Ishikawa (cell line): ENCODE data around the gene EPPIN.

Source experiments
- CEBPB ChIP-seq: IDR thresholded peaks from 2 replicates; pipeline ENCODE4 v1.6.1; 2012
- CREB1 ChIP-seq: IDR thresholded peaks from 2 replicates; pipeline ENCODE4 v1.6.1; 2012; ENCODE audit warnings: low read depth
- EGR1 ChIP-seq: IDR thresholded peaks from 2 replicates; pipeline ENCODE4 v1.6.1; 2012
- EP300 ChIP-seq: IDR thresholded peaks from 2 replicates; pipeline ENCODE4 v1.6.1; 2012; ENCODE audit warnings: borderline replicate concordance
- FOXM1 ChIP-seq: IDR thresholded peaks from 2 replicates; pipeline ENCODE4 v1.6.1; 2012; ENCODE audit warnings: low read depth, borderline replicate concordance
- NFIC ChIP-seq: IDR thresholded peaks from 2 replicates; pipeline ENCODE4 v1.6.1; 2012
- RAD21 ChIP-seq: IDR thresholded peaks from 2 replicates; pipeline ENCODE4 v1.6.1; 2012; ENCODE audit warnings: low read depth
- TAF1 ChIP-seq: IDR thresholded peaks from 2 replicates; pipeline ENCODE4 v1.6.1; 2012; ENCODE audit warnings: low read depth, mild to moderate bottlenecking
- TCF12 ChIP-seq: IDR thresholded peaks from 2 replicates; pipeline ENCODE4 v1.6.1; 2012; ENCODE audit warnings: low read depth
- TEAD4 ChIP-seq: IDR thresholded peaks from 2 replicates; pipeline ENCODE4 v1.6.1; 2012
- YY1 ChIP-seq: IDR thresholded peaks from 2 replicates; pipeline ENCODE4 v1.6.1; 2012; ENCODE audit warnings: low read depth
- ZBTB7A ChIP-seq: IDR thresholded peaks from 2 replicates; pipeline ENCODE4 v1.6.1; 2012; ENCODE audit warnings: low read depth
- TF ChIP-seq, protein P1 (sequence below): IDR thresholded peaks from 2 replicates; pipeline ENCODE4 v1.6.1; 2012; ENCODE audit warnings: low read depth, mild to moderate bottlenecking
- TF ChIP-seq, protein P2 (sequence below): IDR thresholded peaks from 2 replicates; pipeline ENCODE4 v1.6.1; 2012
- TF ChIP-seq, protein P3 (sequence below): IDR thresholded peaks from 2 replicates; pipeline ENCODE4 v1.6.1; 2012

Gene EPPIN

DNA sequence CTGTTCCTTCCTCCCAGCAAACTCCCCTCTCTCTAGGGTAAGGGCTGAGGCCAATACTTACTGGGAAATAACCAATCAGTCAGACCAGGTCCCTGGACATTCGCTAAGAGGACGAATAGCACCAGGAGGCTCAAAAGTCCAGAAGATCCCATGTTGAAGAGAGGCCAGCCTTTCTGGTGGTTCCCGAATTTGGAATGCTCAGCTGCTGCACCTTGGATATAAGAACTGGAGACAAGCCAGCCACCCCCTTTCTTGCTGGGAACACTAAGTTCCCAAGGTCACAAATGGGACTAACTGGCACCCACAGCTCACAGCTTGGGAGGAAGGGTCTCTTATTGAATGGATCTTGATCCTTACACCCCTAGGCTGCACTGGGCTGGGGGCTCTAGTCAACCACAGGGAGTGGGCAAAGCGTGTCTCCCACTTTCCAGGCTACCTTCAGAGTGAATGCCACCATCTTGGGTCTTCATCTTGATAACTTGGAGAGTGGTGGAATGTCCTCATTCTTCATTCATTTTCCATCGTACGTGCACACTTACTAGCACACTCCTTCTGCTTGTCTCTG is at the start of gene EPPIN:
Gene EPPIN, minus strand, starts transcription at position 196 of the 565 bp plus-strand sequence. Its CDS starts 44 bp downstream, at position 152.
- no peak for TF ChIP-seq YY1
- TF ChIP-seq, protein P1, sequence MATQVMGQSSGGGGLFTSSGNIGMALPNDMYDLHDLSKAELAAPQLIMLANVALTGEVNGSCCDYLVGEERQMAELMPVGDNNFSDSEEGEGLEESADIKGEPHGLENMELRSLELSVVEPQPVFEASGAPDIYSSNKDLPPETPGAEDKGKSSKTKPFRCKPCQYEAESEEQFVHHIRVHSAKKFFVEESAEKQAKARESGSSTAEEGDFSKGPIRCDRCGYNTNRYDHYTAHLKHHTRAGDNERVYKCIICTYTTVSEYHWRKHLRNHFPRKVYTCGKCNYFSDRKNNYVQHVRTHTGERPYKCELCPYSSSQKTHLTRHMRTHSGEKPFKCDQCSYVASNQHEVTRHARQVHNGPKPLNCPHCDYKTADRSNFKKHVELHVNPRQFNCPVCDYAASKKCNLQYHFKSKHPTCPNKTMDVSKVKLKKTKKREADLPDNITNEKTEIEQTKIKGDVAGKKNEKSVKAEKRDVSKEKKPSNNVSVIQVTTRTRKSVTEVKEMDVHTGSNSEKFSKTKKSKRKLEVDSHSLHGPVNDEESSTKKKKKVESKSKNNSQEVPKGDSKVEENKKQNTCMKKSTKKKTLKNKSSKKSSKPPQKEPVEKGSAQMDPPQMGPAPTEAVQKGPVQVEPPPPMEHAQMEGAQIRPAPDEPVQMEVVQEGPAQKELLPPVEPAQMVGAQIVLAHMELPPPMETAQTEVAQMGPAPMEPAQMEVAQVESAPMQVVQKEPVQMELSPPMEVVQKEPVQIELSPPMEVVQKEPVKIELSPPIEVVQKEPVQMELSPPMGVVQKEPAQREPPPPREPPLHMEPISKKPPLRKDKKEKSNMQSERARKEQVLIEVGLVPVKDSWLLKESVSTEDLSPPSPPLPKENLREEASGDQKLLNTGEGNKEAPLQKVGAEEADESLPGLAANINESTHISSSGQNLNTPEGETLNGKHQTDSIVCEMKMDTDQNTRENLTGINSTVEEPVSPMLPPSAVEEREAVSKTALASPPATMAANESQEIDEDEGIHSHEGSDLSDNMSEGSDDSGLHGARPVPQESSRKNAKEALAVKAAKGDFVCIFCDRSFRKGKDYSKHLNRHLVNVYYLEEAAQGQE, result no peak
- TF ChIP-seq, protein P2, sequence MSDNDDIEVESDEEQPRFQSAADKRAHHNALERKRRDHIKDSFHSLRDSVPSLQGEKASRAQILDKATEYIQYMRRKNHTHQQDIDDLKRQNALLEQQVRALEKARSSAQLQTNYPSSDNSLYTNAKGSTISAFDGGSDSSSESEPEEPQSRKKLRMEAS, result no peak
- TF ChIP-seq TEAD4, result no peak
- TF ChIP-seq EP300, result no peak
- TF ChIP-seq RAD21, result no peak
- TF ChIP-seq CREB1, result no peak
- no peak for TF ChIP-seq TCF12

DNA sequence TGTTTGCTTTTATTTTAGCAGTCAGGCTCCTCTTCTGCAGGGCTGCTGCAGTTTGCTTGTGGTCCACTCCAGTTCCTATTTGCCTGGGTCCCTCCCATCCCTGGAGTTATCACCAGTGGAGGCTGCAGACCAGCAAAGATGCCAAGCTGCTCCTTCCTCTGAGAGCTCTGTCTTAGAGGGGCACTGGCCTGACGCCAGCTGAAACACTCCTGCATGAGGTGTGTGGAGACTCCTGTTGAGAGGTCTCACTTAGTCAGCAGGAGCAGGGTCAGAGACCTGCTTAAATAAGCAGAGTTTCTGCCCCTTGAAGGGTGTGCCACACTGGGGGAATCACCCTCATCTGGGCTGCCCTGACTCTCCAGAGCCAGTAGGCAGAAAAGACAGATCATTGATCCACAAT is 48.0 kb upstream of the EPPIN start:
- TF ChIP-seq CEBPB, result no peak
- TF ChIP-seq TCF12, result no peak
- TF ChIP-seq NFIC, result no peak
- TF ChIP-seq, protein P3, sequence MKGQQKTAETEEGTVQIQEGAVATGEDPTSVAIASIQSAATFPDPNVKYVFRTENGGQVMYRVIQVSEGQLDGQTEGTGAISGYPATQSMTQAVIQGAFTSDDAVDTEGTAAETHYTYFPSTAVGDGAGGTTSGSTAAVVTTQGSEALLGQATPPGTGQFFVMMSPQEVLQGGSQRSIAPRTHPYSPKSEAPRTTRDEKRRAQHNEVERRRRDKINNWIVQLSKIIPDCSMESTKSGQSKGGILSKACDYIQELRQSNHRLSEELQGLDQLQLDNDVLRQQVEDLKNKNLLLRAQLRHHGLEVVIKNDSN, result no peak
- TF ChIP-seq ZBTB7A, result no peak
- TF ChIP-seq EP300, result no peak
- TF ChIP-seq YY1, result no peak
- TF ChIP-seq CREB1, result no peak
- no peak for TF ChIP-seq RAD21
- TF ChIP-seq FOXM1, result no peak
- TF ChIP-seq EGR1, result no peak
- no peak for TF ChIP-seq TEAD4
- no peak for TF ChIP-seq TAF1

DNA sequence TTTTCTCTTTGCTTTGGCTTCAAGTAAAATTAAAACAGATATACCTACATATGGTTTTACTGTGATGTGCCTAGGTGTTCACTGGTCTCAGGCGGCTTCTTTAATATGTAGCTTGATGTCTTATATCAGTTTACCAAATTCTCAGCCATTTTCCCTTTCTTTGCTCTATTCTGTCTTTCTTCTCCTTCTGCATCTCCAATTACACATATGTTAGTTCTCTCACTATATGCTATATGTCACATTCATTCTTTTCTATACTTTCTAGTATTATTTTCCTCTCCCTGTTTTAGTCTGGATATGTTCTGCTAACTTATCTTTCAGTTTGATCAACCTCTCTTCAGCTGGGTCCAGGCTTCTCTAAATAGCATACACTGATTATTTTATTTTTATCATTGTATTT is 46.3 kb upstream of the EPPIN start:
- TF ChIP-seq FOXM1 (no peak), NFIC (no peak), TAF1 (no peak), ZBTB7A (no peak), CEBPB (no peak), TEAD4 (no peak), TCF12 (no peak), EP300 (no peak), RAD21 (no peak), CREB1 (no peak), YY1 (no peak), EGR1 (no peak)
- TF ChIP-seq, protein P3, result no peak
- TF ChIP-seq, protein P1, result no peak
- TF ChIP-seq, protein P2, result no peak

DNA sequence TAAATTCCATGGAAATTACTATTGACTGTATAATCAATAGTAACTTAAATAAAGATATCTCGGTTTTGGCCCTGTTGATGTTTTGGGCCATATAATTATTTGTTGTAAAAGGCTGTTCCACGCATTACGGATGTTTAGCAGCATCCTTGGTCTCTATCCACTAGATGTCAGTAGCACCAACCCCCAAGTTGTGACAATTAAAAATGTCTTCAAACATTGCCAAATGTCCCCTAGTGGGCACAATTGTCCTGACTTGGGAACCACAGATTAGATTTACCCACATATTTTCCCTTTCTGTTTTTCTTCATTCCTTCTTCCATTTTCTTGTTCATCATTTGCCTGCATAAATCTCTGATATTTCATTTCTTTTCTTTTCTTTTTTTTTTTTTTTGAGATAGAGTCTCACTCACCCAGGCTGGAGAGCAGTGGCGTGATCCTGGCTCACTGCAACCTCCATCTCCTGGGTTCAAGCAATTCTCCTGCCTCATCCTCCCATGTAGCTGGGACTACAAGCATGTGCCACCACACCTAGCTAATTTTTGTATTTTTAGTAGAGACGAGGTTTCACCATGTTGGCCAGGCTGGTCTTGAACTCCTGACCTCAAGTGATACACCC is 45.5 kb upstream of the EPPIN start:
- TF ChIP-seq NFIC (0 out of 2 replicates have a peak, but pooled peaks have one; percentile 13), TEAD4 (no peak), ZBTB7A (no peak), YY1 (0 out of 2 replicates have a peak, but pooled peaks have one; percentile 18), RAD21 (peak; percentile 74), FOXM1 (no peak), CEBPB (no peak)

DNA sequence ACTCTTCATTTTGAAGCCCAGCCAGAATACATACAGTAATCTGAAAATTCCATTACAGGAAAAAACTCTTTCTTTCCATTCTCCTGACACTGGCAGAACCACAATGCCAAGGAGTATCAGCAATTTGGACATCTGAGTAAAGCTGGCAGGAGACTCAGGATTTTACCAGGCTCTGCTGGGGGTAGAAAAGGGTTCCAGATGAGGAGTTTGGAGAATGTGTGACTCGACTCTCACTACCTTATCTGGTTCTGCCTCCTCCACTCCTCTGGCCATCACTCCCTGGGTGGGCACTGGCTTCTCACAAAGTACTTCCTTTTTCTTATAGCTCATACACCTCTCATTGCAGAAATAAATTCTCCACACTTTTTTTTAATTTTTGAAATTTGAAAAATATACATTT is 42.5 kb upstream of the EPPIN start:
- TF ChIP-seq ZBTB7A (no peak), EP300 (no peak), NFIC (no peak)
- TF ChIP-seq, protein P1, result no peak
